Naive B cell (primary cell): ENCODE results near the gene NMRK1. TPM values are rescaled to one million over a fixed set of nuclear protein-coding genes. Genes with fewer than 3 reads are reported as not detected.

ENCODE experiments used
- ATAC-seq, 2 donors: fragments of 150-1000 bp; cut with Tn5 transposase; 2 replicates each; pipeline ENCODE4 v1.10.0; 2021; ENCODE audit warnings: low read depth in 2 of 2, mild to moderate bottlenecking in 2 of 2, moderate library complexity in 2 of 2
- DNase-seq: peaks from one replicate; pipeline ENCODE4 v3.0.0; 2022
- H3K27ac Mint-ChIP-seq, 6 donors: one replicate each; pipeline ENCODE4 v1.8.0; 2020 to 2022; ENCODE audit warnings: mild to moderate bottlenecking in 6 of 6, mixed read lengths in 6 of 6, moderate library complexity in 5 of 6, inconsistent platforms in 2 of 6
- H3K27me3 Mint-ChIP-seq, 3 donors: one replicate each; pipeline ENCODE4 v1.8.0; 2021 to 2022; ENCODE audit warnings: mixed read lengths in 3 of 3, mild to moderate bottlenecking in 1 of 3
- H3K36me3 Mint-ChIP-seq, 2 donors: one replicate each; pipeline ENCODE4 v1.8.0; 2020 to 2022; ENCODE audit warnings: mixed read lengths in 2 of 2, inconsistent platforms in 1 of 2, mild to moderate bottlenecking in 1 of 2
- H3K4me1 Mint-ChIP-seq, 3 donors: one replicate each; pipeline ENCODE4 v1.8.0; 2020 to 2022; ENCODE audit warnings: mixed read lengths in 3 of 3, inconsistent platforms in 1 of 3, mild to moderate bottlenecking in 1 of 3, moderate library complexity in 1 of 3
- H3K4me3 Mint-ChIP-seq, 8 donors: one replicate each; pipeline ENCODE4 v1.8.0; 2020 to 2022; ENCODE audit warnings: mild to moderate bottlenecking in 8 of 8, mixed read lengths in 8 of 8, moderate library complexity in 8 of 8, inconsistent platforms in 2 of 8
- H3K9me3 Mint-ChIP-seq, 7 donors: one replicate each; pipeline ENCODE4 v1.8.0; 2020 to 2022; ENCODE audit warnings: mixed read lengths in 7 of 7, mild to moderate bottlenecking in 5 of 7, inconsistent platforms in 2 of 7, moderate library complexity in 1 of 7
- polyA plus RNA-seq, 6 donors: library from polyadenylated mRNA; unstranded; fragments of 300-500 nt; fragmentation: Illumina TruSeq; gene quantifications; one replicate each; pipeline ENCODE4 v1.2.3, GENCODE V29; 2021; ENCODE audit warnings: low read depth in 6 of 6

The NMRK1 gene
- polyA plus RNA-seq, 6 donors from 2014 or later: 9.4 to 33.5 (median 13.8) TPM

DNA sequence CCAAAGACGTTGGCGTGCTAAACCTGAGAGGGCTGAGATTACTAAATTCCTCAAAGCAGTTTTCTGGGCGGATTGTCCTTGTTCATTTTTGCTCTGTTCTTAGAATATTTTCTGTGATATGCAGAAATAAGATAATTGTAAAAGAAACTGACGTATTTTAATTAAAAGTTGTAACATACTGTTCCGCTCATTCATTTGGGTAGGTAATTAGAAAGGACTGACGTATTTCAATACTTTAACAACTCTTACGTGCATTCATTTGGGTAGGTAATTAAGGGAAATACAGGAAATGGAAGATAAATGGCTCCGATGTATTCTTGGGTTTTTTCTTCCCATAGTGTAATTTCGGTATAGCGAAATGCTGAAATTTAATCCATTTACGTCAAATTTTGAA is 1.4 kb upstream of the NMRK1 start:
- DNase-seq (no peak), ATAC-seq (no peak)
- Mint-ChIP-seq H3K4me3 (peak overlapping the region; percentile 81 to 100 (median 94)), H3K4me1 (peaks cover 47 to 60% (median 50%) of the 10 kb centered on the region in 3 donors), H3K27me3 (no peaks in the 10 kb centered on the region), H3K27ac (peak overlapping the region in 5 of 6 donors; percentile 40 to 97 (median 91)), H3K9me3 (no peaks in the 10 kb centered on the region), H3K36me3 (no peaks in the 10 kb centered on the region)

DNA sequence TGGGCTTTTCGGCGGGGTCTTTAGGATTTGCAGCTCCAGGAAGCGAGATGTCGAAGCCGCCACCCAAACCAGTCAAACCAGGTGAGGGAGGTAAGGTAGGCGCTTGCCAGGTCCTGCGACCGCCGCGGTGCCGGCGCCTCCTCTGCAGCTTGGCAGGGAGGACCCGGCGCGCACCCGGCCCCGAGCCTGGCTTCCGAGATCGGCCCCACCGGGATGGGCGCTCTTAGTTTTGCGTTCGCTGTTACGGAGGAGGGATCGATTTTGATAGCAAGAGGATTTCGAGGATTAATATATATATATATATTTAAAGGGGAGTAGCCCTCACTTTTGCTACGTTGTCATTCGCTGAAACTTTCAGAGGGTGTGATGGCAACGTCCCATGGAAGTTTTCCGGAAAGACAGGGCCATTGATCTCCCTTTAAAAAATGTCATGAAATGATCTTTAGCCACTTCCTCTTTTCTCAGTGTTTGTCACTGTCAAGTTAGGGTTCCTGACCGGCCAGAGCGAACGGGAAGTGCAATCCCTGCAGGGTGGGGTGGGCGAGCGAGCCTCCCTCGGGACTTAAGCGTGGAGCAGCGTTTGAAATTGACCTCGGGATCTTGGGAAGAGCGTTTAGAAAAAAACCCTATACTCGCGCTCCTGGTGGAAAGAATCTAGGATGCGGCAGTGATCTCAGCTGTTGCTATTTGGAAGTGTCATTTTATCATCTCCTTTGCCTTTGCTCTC is 854 bp upstream of the NMRK1 start:
- peak overlapping the region; percentile 81 to 100 (median 94) for H3K4me3 Mint-ChIP-seq
- H3K36me3 Mint-ChIP-seq: no peaks in the 10 kb centered on the region
- DNase-seq: peak; percentile 70
- peak overlapping the region; percentile 6 to 97 (median 88) for H3K27ac Mint-ChIP-seq
- peaks cover 41 to 55% (median 45%) of the 10 kb centered on the region in 3 donors for H3K4me1 Mint-ChIP-seq
- peak; percentile 35 to 46 for ATAC-seq
- no peaks in the 10 kb centered on the region for H3K27me3 Mint-ChIP-seq
- no peaks in the 10 kb centered on the region for H3K9me3 Mint-ChIP-seq

DNA sequence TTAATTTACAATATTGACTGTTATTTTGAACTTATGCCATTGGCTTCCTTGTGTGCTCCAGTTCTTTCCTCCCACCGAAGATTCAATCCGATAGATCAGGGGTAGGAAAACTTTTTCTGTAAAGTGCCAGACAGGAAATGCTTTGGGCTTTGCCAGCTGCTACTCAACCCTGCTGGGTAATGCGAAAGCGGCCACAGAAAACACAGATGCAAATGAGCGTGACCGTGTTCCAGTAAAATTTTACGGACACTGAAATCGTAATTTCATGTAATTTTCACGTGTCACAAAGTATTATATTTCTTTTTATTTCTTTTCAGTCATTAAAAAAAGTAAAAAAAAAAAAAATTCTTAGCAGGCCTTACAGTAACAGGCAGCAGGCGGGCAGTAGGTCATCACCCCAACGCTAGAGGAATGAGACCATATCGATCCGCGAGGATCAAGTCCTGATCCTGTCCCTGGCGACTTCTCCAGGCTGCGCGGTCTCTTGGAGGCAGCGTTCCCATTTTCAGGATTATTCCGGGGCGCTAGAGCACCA is 599 bp downstream of the NMRK1 start:
- DNase-seq (peak; percentile 7), ATAC-seq (no peak)
- H3K4me3 Mint-ChIP-seq: peak overlapping the region; percentile 81 to 100 (median 94)
- peak overlapping the region; percentile 72 to 93 (median 88) for H3K27ac Mint-ChIP-seq
- H3K27me3 Mint-ChIP-seq: no peaks in the 10 kb centered on the region
- H3K4me1 Mint-ChIP-seq: peaks cover 32 to 45% (median 36%) of the 10 kb centered on the region in 3 donors
- H3K9me3 Mint-ChIP-seq: no peaks in the 10 kb centered on the region
- H3K36me3 Mint-ChIP-seq: no peaks in the 10 kb centered on the region

DNA sequence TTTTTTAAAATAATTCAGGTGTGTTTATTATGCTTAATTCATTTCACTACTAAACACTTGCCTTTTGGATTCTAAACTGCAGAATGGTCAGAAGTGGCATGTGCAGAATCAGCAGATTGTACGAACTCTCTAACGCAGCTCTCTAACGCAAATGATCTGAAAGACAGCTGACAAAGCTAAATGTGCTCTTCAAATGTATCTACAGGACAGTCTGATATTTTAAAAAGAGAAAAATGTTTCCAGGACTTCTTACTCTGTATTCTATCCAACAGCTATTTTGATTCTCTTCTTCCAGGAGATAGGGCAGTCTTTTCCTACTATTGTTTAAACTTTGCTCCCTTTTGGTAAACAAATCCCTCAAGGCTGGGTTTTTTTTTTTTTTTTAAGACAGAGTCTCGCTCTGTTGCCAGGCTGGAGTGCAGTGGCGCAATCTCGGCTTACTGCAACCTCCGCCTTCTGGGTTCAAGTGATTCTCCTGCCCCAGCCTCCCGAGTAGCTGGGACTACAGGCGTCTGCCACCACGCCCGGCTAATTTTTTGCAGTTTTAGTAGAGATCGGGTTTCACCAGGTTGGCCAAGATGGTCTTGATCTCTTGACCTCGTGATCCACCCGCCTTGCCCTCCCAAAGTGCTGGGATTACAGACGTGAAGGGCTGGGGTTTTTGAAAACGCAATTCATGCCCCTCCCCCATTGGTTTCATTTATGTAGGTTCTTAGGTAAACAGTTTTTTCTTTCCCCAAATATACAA is 1.2 kb downstream of the NMRK1 start:
- DNase-seq (no peak), ATAC-seq (no peak)
- Mint-ChIP-seq H3K9me3 (no peaks in the 10 kb centered on the region), H3K4me1 (peaks cover 26 to 39% (median 31%) of the 10 kb centered on the region in 3 donors), H3K27me3 (no peaks in the 10 kb centered on the region), H3K36me3 (no peaks in the 10 kb centered on the region), H3K4me3 (peak overlapping the region; percentile 44 to 100 (median 94)), H3K27ac (peak overlapping the region in 3 of 6 donors; percentile 67 to 89 (median 86))

DNA sequence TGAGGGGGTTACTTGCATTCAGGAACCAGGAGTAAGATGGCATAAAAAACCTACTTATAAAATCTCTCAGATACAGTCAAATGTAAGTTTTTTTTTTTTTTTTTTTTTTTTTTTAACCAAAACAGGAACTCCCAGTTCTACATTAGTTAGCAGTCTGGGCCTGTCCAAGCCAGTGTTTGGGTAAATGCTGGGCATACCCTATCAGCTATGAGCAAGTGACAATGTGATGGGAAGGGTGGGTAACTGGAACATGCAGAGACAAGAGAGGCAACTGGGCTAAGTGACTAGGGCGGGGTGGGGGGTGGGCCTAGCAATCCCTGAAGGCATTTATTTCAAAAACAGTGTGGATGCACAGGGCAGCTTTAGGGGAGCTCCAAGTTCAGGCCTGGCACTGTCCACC is 2.3 kb downstream of the NMRK1 start:
- Mint-ChIP-seq H3K27me3 (no peaks in the 10 kb centered on the region), H3K36me3 (no peaks in the 10 kb centered on the region), H3K4me1 (peaks cover 15 to 30% (median 20%) of the 10 kb centered on the region in 3 donors), H3K27ac (peak overlapping the region in 1 of 6 donors; percentile 32), H3K9me3 (no peaks in the 10 kb centered on the region), H3K4me3 (peak overlapping the region in 3 of 8 donors; percentile 3 to 87 (median 57))
- ATAC-seq (no peak), DNase-seq (no peak)

DNA sequence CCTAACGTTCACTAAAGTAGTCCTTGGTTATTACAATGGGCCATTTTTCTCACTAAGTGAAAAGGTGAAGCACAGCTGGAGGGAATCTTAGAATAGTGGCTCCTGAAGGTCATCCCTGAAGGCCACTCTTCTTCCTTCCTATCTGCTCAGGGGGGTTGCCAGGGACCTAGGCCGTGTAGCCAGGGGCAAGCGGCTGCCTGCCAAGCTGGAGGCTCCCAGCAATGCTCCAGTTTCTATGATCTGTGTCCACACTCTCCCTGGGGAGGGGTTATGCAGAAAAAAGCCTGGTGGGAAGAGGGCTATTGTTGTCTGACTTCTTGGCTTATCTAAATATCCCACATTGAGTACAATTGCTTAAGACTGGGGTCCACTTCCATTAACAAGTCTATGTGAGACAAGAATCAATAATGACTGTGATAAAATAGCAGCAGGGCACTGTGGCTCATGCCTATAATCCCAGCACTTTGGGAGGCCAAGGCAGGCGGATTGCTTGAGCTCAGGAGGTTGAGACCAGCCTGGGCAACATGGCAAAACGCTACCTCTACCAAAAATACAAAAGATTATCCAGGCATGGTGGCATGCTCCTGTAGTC is 3.8 kb downstream of the NMRK1 start:
- H3K27me3 Mint-ChIP-seq: no peaks in the 10 kb centered on the region
- ATAC-seq (no peak), DNase-seq (no peak)
- peaks cover 5 to 16% (median 10%) of the 10 kb centered on the region in 3 donors for H3K4me1 Mint-ChIP-seq
- H3K27ac Mint-ChIP-seq: no peak overlapping the region
- no peaks in the 10 kb centered on the region for H3K36me3 Mint-ChIP-seq
- H3K4me3 Mint-ChIP-seq: peak overlapping the region in 1 of 8 donors; percentile 40
- H3K9me3 Mint-ChIP-seq: no peaks in the 10 kb centered on the region

DNA sequence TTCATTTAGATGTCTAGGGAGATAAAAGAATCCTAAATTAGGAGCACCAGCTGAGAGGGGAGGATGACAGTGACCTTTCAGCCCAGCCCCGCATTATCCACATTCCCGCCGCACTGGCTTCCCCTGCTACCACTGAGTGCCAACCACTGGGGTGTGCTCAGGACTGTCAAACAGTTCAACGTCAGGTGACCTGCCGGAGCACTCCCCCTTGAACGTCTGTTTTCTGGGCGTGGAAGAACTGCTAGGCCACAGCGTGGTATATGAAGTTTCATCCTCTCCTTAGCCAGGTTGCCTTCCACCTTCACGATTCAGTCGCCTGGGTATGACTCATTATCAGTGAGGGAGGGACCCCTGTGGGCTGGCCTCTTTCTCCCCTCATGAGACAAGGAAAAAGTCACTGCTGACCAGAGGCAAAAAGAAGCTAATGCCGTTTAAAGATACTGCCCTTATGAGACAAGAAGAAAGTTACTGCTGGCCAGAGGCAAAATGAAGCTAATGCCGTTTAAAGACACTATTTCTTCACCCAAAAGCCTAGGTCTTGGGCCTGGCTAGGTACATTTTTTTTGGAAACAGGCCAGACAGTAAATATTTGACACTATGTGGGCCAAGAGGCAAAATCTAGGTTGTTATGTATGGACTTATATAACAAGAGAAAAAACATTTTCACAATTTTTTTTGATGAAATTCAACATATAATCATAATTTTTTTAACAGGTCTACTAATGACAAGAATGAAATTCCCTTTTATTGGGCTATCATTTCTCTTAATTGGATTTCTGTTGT is 4.6 kb downstream of the NMRK1 start:
- DNase-seq (no peak), ATAC-seq (no peak)
- Mint-ChIP-seq H3K4me3 (no peak overlapping the region), H3K27ac (no peak overlapping the region), H3K36me3 (no peaks in the 10 kb centered on the region), H3K27me3 (no peaks in the 10 kb centered on the region), H3K9me3 (no peaks in the 10 kb centered on the region), H3K4me1 (peaks cover 0 to 13% (median 6%) of the 10 kb centered on the region in 3 donors)

DNA sequence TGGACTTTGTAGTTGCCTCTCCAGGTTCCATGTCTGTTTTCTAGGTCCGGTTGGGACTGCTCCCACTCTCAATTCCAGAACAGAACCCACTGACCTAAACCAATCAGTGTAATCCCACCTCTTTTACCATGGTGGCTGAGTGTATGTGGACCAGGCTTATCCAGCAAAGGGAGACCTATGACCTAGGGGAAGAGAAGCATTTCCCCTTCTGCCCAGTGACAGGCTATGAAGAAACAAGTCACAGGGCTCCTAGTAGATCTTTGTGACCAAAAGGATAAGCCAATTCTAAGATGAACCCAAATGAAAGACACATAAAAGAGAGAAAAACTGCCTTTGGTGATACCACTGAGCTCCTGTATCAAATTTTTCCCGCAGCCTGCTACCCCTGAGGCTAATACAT is 6.3 kb downstream of the NMRK1 start:
- peaks cover 0 to 6% (median 2%) of the 10 kb centered on the region in 3 donors for H3K4me1 Mint-ChIP-seq
- H3K9me3 Mint-ChIP-seq: no peaks in the 10 kb centered on the region
- no peak overlapping the region for H3K4me3 Mint-ChIP-seq
- ATAC-seq (no peak), DNase-seq (no peak)
- no peak overlapping the region for H3K27ac Mint-ChIP-seq
- no peaks in the 10 kb centered on the region for H3K27me3 Mint-ChIP-seq
- no peaks in the 10 kb centered on the region for H3K36me3 Mint-ChIP-seq

DNA sequence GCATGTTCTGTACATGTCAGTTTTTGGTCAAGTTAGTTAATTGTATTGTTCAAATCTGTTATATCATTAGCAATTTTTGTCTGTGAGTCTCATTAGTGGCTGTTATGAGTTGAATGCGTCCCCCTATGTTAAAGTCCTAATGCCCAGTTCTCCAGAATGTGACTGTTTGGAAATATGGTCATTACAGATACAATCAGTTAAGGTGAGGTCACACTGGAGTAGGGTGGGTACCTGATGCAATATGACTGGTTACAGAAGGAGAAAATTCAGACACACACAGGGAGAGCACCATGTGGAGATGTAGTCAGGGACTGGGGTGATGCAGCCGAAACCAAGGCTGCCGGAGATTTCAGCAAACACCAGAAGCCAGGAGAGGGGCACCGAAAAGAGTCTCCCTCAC is 15.1 kb downstream of the NMRK1 start:
- no peaks in the 10 kb centered on the region for H3K9me3 Mint-ChIP-seq
- ATAC-seq (no peak), DNase-seq (no peak)
- no peak overlapping the region for H3K4me3 Mint-ChIP-seq
- H3K4me1 Mint-ChIP-seq: peaks cover 3 to 11% (median 3%) of the 10 kb centered on the region in 3 donors
- no peaks in the 10 kb centered on the region for H3K36me3 Mint-ChIP-seq
- peak overlapping the region in 1 of 6 donors; percentile 69 for H3K27ac Mint-ChIP-seq
- no peaks in the 10 kb centered on the region for H3K27me3 Mint-ChIP-seq

DNA sequence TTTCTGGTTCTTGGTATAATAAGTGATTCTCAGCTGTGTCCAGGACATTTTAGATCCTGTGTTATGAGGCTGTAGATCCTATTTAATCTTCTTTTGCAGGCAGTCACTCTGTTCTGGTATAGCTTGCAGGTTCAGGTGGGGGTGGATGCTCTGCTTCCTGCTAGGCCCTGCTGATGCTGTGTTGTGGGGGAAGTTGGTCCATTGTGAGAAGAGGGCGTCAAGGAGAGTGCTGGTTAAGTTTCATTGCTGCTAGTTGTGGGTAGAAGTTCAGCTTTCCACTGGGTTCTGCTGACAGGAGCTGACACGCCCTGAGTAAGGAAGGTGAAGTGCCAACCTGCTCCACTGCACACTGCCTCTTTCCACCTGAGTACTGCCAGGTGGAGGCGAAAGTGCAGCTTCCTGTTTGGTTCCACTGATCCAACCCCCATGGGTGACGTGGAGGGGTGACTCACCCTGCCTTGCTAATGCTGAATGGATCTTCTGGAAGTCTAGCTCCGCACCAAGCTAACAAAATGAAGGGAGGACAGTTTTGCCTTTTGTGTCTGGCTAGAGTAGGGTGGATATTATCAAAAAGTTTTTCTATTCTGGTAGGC is 16.3 kb downstream of the NMRK1 start:
- Mint-ChIP-seq H3K4me1 (peaks cover 3 to 11% (median 3%) of the 10 kb centered on the region in 3 donors), H3K4me3 (no peak overlapping the region), H3K36me3 (peaks cover 0 to 5% of the 10 kb centered on the region in 2 donors), H3K9me3 (no peaks in the 10 kb centered on the region), H3K27me3 (no peaks in the 10 kb centered on the region), H3K27ac (peak overlapping the region in 2 of 6 donors; percentile 20 to 21)
- peak in 1 of 2 donors; percentile 58 for ATAC-seq
- no peak for DNase-seq

DNA sequence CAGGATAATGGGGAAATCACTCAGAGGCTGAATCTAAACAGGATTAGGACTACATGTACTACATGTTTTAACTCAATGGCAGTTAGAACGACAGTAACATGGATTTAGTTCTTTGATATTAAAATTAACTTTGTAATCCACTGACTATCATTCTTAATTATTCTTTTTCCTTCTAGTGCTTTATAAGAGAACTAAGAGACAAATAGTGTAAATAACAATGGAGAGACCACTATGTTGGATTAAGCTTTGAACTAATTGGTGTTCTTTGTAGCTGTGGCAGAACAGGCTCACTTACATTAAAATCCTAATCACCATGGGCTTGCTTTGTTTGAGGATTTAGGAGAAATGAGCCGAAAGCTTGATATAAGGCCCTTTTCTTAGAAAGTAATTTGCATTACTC is 18.8 kb downstream of the NMRK1 start:
- Mint-ChIP-seq H3K27ac (no peak overlapping the region), H3K4me1 (peaks cover 3 to 11% (median 3%) of the 10 kb centered on the region in 3 donors), H3K9me3 (no peaks in the 10 kb centered on the region), H3K27me3 (no peaks in the 10 kb centered on the region), H3K36me3 (peaks cover 0 to 9% of the 10 kb centered on the region in 2 donors), H3K4me3 (no peak overlapping the region)
- ATAC-seq: no peak
- no peak for DNase-seq

DNA sequence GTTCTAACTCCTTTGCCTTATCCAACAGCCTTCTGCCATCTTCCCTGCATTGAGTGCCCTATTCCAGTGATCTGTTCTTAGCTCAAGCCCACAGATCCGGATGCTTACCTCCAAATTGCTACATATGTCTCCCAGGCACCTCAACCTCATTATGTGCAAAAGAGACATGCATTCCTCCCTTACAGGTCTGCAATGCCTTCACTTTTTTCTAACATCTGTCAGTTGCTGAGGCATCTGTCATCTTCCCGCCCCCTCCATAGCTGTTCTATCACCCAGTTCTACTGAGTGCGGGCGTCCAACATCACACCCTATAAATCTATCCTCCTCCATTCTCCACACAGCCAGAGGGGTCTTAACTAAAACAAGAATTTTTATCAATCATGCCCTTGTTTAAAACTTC is 20.1 kb downstream of the NMRK1 start:
- DNase-seq: no peak
- no peak for ATAC-seq
- Mint-ChIP-seq H3K36me3 (peaks cover 0 to 9% of the 10 kb centered on the region in 2 donors), H3K4me1 (peaks cover 3 to 11% (median 3%) of the 10 kb centered on the region in 3 donors), H3K4me3 (no peak overlapping the region), H3K27me3 (no peaks in the 10 kb centered on the region), H3K9me3 (no peaks in the 10 kb centered on the region), H3K27ac (no peak overlapping the region)
